ENCODE results near the gene AP3B2. TPM values are rescaled to one million over a fixed set of nuclear protein-coding genes. Genes with fewer than 3 reads are reported as not detected.

Gene AP3B2
- total RNA-seq, 2 donors from 2014 or later, result 0.34 to 1.4 TPM

DNA sequence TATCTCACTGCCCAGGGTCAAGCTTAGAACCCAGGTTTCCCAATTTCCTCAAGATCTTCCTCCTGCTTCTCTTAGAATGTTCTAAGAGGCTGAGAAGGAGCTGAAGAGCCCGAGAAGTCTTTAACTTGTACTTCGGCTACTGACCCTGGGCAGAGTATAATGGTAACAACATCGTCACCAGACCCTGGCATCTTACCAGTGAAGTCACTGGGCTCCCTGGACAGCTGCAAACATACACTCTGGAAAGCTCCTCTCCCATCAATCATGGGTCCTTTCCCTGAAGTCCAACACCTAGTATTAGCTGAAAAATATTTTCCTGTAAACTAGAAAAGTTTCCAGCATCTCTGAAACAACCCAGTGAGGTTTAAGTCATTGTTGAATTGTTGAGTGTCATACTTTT lies 85.2 kb downstream of the AP3B2 start:
- intact Hi-C loops (cut with DNase I), result no loop called here
- ATAC-seq (no peak), DNase-seq (no peak)

DNA sequence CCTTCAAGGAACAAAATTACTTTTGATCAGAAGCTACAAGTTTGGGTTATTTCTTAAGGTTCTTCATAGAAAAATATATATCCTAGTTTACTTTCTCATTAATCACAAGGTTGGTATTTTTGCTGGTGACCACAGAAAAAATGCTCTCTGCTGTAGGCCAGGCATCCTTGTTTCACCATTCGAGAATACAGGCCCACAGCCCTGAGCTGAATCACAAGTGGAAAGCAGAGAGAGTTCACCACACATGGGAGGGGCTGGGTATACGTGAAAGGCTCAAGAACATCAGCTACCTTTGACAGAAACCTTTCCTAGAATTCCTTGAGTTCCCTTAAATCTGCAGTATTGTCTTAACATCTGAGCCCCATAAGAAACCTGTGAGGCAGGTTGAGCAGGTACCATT lies 85.7 kb downstream of the AP3B2 start:
- no peak for ATAC-seq
- no peak for DNase-seq
- intact Hi-C loops (cut with DNase I), result no loop called here

DNA sequence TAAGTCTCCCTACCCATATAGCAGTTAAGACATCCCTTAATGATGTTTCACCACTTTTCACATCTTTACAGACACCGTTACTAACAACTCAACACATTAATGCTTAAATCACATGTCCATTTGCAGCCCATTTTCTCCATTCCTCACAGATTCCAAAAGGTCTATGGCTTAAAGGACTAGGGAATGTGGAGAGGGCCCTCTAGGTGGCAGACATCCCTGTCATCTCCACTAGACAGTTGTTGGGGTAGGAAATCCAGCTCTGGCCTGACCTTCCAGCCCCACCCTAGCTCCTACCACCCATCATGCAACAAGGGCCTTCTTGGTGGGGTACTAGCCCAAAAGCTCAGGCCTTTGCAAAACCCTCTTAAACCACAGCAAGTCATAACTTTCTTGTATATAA lies 87.7 kb downstream of the AP3B2 start:
- ATAC-seq (no peak), DNase-seq (no peak)
- intact Hi-C loops (cut with DNase I), result no loop called here

DNA sequence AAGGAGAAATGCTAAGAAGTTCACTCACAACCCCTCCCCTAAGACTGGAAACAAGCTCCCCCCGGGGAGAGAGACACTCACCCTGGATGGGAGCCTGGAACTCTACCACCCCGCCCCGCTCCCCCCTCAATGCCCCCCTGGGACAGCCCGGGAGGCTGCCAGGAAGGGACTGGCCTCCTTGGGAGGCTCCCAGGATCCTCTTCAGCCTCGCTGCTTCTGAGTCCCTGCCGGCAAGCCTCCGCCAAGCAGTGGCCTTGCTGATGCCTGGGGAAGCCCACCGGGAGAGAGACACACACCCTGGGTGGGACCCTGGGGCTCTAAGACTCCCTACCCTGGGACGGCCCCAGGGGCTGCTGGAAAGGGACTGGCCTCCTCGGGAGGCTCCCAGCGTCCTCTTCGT lies 95.9 kb downstream of the AP3B2 start:
- intact Hi-C loops (cut with DNase I), result no loop called here
- DNase-seq (no peak), ATAC-seq (peak in 1 of 2 donors; percentile 71)

DNA sequence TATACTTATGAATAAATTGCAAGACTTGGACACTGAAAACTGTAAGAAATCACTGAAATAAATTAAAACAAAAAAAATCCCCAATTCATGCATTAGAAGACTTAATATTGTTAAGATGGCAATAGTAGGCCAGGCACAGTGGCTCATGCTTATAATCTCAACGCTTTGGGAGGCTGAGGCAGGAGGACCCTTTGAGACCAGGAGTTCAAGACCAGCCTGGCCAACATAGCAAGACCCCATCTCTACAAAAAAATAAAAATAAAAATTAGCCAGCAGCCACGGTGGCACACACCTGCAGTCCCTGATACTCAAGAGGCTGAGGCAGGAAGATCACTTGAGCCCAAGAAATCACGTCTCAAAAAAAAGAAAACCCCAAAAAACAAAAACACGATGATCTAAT lies 98.3 kb downstream of the AP3B2 start:
- DNase-seq (no peak), ATAC-seq (no peak)
- intact Hi-C loops (cut with DNase I), result no loop called here

Other genes with a start within 250 kb of the AP3B2 start
- gene RPS17, start 169.4 kb downstream of the AP3B2 start, total RNA-seq, result 100 to 1,000 TPM; 888 to 970 TPM
- gene CPEB1, start 62.5 kb downstream of the AP3B2 start, total RNA-seq, result 1 to 10 TPM; 1.8 to 3.1 TPM
- gene FSD2, start 96.2 kb upstream of the AP3B2 start, total RNA-seq, result 10 to 100 TPM; 47.7 to 94.3 TPM
- 1 to 10 TPM; 6.3 to 7.2 TPM for gene WHAMM, start 99.8 kb upstream of the AP3B2 start, total RNA-seq
- 10 to 100 TPM; 12.6 to 19.2 TPM for gene HOMER2, start 242.8 kb upstream of the AP3B2 start, total RNA-seq